GM18951 (cell line): Measurements from ENCODE around the gene CYP2B6.
"Not testable (repeated sequence)": the region's sequence is repeated elsewhere in the genome, so short reads cannot be mapped to it uniquely, and the experiment has no call there.

Source experiments
- POLR2A ChIP-seq: IDR thresholded peaks from 4 replicates; pipeline ENCODE4 v1.6.1; 2011; ENCODE audit warnings: mild to moderate bottlenecking; ENCODE audit not compliant: insufficient read length, insufficient read depth; ENCODE audit errors: extremely low read depth
- in situ Hi-C: fragments of 300-500 bp; cut with MboI; formaldehyde crosslinking; loops from one replicate; pipeline ENCODE4 v1.12.0; 2022; ENCODE audit warnings: low sequenced_read_pairs, mixed read lengths, inconsistent platforms; ENCODE audit not compliant: unreplicated experiment

The CYP2B6 gene

DNA sequence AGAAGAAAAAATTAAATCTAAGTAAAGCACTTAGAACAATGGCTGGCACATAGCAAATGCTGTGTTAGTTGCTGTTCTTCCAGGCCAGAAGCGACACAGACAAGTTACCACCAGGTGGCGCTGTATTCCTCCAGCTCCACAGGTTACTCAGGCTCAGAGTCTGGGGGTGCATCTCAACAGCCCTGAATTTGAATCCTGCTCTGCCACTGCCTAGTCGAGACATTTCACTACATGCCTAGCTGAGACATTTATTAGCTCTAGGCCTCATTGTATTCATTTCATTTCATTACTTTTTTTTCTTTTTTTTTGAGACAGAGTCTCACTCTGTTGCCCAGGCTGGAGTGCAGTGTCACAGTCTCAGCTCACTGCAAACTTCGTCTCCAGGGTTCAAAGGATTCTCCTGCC is 16.4 kb upstream of the CYP2B6 start:
- no peak for TF ChIP-seq POLR2A

DNA sequence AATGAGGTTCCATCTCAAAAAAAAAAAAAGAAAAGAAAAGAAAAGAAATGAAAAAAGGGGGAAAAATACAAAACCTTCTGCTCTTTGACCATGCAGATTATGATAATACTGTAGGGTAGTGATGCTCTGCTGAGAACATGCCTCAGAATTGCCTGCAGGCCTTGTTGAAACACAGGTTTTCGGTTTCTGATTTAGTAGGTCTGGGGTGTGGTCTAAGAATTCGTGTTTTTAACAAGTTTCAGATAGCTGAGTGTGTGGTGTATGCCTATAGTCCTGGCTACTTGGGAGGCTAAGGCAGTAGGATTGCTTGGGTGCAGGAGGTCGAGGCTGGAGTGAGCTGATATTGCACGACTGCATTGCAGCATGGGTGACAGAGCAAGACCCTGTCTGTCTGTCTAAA is 14.9 kb upstream of the CYP2B6 start:
- TF ChIP-seq POLR2A: no peak
- in situ Hi-C loops: no loop called here

More for the DNA sequence above, 16.4 kb upstream of the CYP2B6 start:
- in situ Hi-C loops: no loop called here

GRCh38 chr19:40976724-40977123 is 14.4 kb upstream of the CYP2B6 start:
- no peak for TF ChIP-seq POLR2A
- in situ Hi-C loops: no loop called here

GRCh38 chr19:40979759-40980158 is 11.3 kb upstream of the CYP2B6 start:
- in situ Hi-C loops: not testable (repeated sequence)

- in situ Hi-C loops: not testable (repeated sequence)
Measured at GRCh38 chr19:40980743-40981442, 10.2 kb upstream of the CYP2B6 start.

DNA sequence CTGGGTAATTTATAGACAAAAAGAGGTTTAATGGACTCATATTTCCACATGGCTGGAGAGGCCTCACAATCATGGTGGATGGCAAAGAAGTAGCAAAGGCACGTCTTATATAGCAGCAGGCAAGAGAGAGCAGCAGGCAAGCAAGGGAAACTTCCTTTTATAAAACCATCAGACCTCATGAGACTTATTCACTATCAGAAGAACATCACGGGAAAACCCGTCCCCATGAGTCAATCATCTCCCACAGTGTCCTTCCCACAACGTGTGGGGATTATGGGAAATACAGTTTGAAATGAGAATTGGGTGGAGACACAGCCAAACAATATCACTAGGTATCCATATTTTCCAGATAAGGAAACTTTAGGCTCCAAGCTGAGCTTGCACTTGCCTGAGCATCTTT is 9.5 kb upstream of the CYP2B6 start:
- TF ChIP-seq POLR2A: no peak
- in situ Hi-C loops: no loop called here

- in situ Hi-C loops: no loop called here
- no peak for TF ChIP-seq POLR2A
Measured at GRCh38 chr19:40982594-40983101, 8.4 kb upstream of the CYP2B6 start.

DNA sequence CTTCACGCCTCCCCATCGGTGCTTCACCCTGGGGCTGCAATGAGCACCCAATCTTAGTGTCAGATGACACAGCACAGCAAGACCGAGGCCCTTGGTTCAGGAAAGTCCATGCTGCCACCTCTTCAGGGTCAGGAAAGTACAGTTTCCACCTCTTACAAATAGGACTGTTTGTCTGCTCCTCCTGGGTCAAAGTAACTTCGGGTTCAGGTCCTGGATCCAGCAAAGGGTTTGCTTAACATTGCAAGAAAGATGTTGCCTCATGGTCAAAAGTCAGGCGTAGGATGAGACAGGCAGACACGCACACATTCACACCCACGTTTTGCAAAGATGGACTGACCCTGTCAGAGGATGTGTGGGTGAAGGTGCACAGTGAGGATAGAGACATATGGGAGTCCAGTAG is 1.6 kb upstream of the CYP2B6 start:
- TF ChIP-seq POLR2A: no peak
- in situ Hi-C loops: no loop called here

- in situ Hi-C loops: no loop called here
Measured at GRCh38 chr19:40995355-40995754, 4.3 kb downstream of the CYP2B6 start.

DNA sequence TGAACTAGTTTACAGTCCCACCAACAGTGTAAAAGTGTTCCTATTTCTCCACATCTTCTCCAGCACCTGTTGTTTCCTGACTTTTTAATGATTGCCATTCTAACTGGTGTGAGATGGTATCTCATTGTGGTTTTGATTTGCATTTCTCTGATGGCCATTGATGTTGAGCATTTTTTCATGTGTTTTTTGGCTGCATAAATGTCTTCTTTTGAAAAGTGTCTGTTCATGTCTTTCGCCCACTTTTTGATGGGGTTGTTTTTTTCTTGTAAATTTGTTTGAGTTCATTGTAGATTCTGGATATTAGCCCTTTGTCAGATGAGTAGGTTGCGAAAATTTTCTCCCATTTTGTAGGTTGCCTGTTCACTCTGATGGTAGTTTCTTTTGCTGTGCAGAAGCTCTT is 7.9 kb downstream of the CYP2B6 start:
- in situ Hi-C loops: not testable (repeated sequence)

More at GRCh38 chr19:40995355-40995754, 4.3 kb downstream of the CYP2B6 start:
- no peak for TF ChIP-seq POLR2A

GRCh38 chr19:41000310-41000737 is 9.2 kb downstream of the CYP2B6 start:
- no peak for TF ChIP-seq POLR2A

DNA sequence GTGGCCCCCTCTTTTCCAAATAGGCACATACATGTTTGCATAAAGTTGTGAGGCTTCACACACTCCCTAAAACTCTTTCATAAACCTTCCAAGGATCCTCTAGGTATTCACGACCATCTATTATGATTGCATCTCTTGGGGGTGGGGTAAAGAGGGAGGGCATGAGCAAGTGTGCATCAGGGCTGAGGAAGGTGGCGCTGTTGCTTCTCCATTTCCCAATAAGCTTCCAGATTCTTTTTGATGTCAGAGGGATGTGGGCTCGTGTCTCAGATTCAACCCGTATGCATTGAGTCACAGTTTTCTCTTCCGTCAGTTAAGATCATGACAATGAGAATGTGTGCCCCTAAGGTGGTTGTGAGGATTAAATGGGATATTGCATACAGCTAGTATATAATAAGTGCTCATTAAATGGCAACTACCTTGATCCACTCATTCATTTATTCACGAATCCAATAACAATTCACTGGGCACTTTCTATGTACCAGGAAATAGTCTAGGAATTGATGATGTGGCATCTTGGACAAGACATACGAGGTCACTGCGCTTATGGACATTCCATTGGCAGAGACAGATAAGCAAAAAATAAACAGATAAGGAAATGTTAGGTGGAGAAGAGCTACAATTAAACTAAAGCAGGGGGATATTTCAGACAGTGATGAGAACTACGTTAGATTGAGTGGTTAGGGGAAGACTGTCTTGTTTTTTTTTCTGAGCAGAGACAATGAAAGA is 10.3 kb downstream of the CYP2B6 start:
- no peak for TF ChIP-seq POLR2A

More at GRCh38 chr19:41000310-41000737, 9.2 kb downstream of the CYP2B6 start:
- in situ Hi-C loops: no loop called here

DNA sequence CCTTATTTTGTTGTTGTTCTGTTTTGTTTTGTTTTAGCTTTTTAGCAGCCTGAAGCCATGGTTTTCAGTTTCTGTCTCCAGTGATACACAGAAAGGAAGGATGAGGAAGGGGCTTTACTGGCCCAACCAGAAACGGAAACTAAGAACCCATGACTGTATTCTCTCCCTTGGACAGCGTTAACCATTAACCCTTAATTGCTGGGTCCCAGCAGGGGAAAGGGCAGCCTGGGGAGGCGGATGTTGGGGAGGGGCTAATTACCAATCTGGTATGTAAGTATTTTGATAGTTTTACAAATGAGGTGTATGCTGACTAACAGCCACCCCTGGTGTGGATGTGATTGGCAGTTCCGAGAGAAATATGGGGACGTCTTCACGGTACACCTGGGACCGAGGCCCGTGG is 12.6 kb downstream of the CYP2B6 start:
- in situ Hi-C loops: not testable (repeated sequence)

More for the DNA sequence above, 10.3 kb downstream of the CYP2B6 start:
- in situ Hi-C loops: no loop called here

GRCh38 chr19:41009700-41010235 is 18.7 kb downstream of the CYP2B6 start:
- no peak for TF ChIP-seq POLR2A
- in situ Hi-C loops: no loop called here
